ENCODE data around the gene LYAR.
"Not testable (repeated sequence)": the region's sequence is repeated elsewhere in the genome, so short reads cannot be mapped to it uniquely, and the experiment has no call there.

LYAR gene

GRCh38 chr4:4259484-4260100 lies 30.4 kb downstream of the LYAR start:
- no peak for DNase-seq

- not testable (repeated sequence) for DNase-seq
These were observed 32.2 kb downstream of the LYAR start for GRCh38 chr4:4257705-4258104.

GRCh38 chr4:4256799-4257198 lies 33.2 kb downstream of the LYAR start:
- DNase-seq, result no peak

GRCh38 chr4:4254666-4255065 lies 35.3 kb downstream of the LYAR start:
- no peak for DNase-seq

GRCh38 chr4:4254199-4254598 lies 35.8 kb downstream of the LYAR start:
- DNase-seq, result no peak

- no peak for DNase-seq
These were observed 40.1 kb downstream of the LYAR start for GRCh38 chr4:4249866-4250265.

GRCh38 chr4:4249342-4249741 lies 40.6 kb downstream of the LYAR start:
- not testable (repeated sequence) for DNase-seq

GRCh38 chr4:4248885-4249203 lies 41.1 kb downstream of the LYAR start:
- DNase-seq, result no peak

GRCh38 chr4:4248029-4248884 lies 41.7 kb downstream of the LYAR start, which contains the start of gene TMEM128:
TMEM128 (minus strand) TSS chr4:4248223; CDS start chr4:4248202, 21 bp downstream.
- DNase-seq, result peak; percentile 94

GRCh38 chr4:4247696-4248028 lies 42.3 kb downstream of the LYAR start:
- DNase-seq, result no peak

- DNase-seq, result no peak
These were observed 44.8 kb downstream of the LYAR start for GRCh38 chr4:4245172-4245571.

- not testable (repeated sequence) for DNase-seq
These were observed 50.4 kb downstream of the LYAR start for GRCh38 chr4:4239551-4239950.

GRCh38 chr4:4233610-4234009 lies 56.3 kb downstream of the LYAR start:
- DNase-seq, result no peak

- DNase-seq, result no peak
These were observed 61.6 kb downstream of the LYAR start for GRCh38 chr4:4228356-4228668.

GRCh38 chr4:4227510-4228355 lies 62.2 kb downstream of the LYAR start:
- DNase-seq, result no peak

- no peak for DNase-seq
These were observed 63.1 kb downstream of the LYAR start, which contains the start of gene OTOP1 for GRCh38 chr4:4226606-4227438. OTOP1 (minus strand) TSS chr4:4226929; CDS start chr4:4226864, 65 bp downstream.

GRCh38 chr4:4225915-4226605 lies 63.9 kb downstream of the LYAR start:
- no peak for DNase-seq

Data from stimulated activated CD4-positive, alpha-beta T cell treated with anti-CD3 and anti-CD28 coated beads, Interleukin-15, amount 100 ng/mL, for 24 hours (primary cell).